ENCODE results near the gene THPO. TPM values are rescaled to one million over a fixed set of nuclear protein-coding genes. Genes with fewer than 3 reads are reported as not detected.
A peak's percentile ranks its signal among the peaks of the same experiment; 100 is the strongest.
"Not testable (repeated sequence)": the region's sequence is repeated elsewhere in the genome, so short reads cannot be mapped to it uniquely, and the experiment has no call there.

Gene THPO
- total RNA-seq, 2 donors from 2014 or later = 0.55 TPM; not detected in 1

GRCh38 chr3:184341925-184342324, 36.1 kb downstream of the THPO start:
- no peak for TF ChIP-seq CTCF (IDR thresholded peaks at IDR 0.05)

GRCh38 chr3:184339451-184340135, 38.4 kb downstream of the THPO start:
- Histone ChIP-seq H3K27ac (peak overlapping the region in 1 of 2 donors; percentile 99), H3K4me1 (peaks cover 0 to 47% of the 10 kb centered on the region in 2 donors), H3K36me3 (peaks cover 42% of the 10 kb centered on the region)
- DNase-seq (ENCODE audit: low spot score); H3K27me3 ChIP-seq; H3K9me3 ChIP-seq; H3K4me3 ChIP-seq: not testable (repeated sequence)

More at GRCh38 chr3:184341925-184342324, 36.1 kb downstream of the THPO start:
- no peaks in the 10 kb centered on the region for H3K27me3 ChIP-seq
- H3K27ac ChIP-seq = no peak overlapping the region
- peaks cover 0 to 43% of the 10 kb centered on the region in 2 donors for H3K4me1 ChIP-seq
- no peak for DNase-seq (ENCODE audit: low spot score)
- peaks cover 39% of the 10 kb centered on the region for H3K36me3 ChIP-seq
- no peaks in the 10 kb centered on the region for H3K9me3 ChIP-seq
- H3K4me3 ChIP-seq = no peak overlapping the region

GRCh38 chr3:184339001-184339400, 39.0 kb downstream of the THPO start:
- H3K9me3 ChIP-seq = no peaks in the 10 kb centered on the region
- TF ChIP-seq CTCF (IDR thresholded peaks at IDR 0.05) = no peak
- H3K36me3 ChIP-seq = peaks cover 43% of the 10 kb centered on the region
- DNase-seq (ENCODE audit: low spot score) = no peak
- H3K27ac ChIP-seq = peak overlapping the region; percentile 98 to 99
- peak overlapping the region in 1 of 2 donors; percentile 38 for H3K4me3 ChIP-seq
- H3K4me1 ChIP-seq = peaks cover 0 to 48% of the 10 kb centered on the region in 2 donors
- no peaks in the 10 kb centered on the region for H3K27me3 ChIP-seq

GRCh38 chr3:184338511-184338945, 39.5 kb downstream of the THPO start:
- peak overlapping the region; percentile 14 to 38 for H3K4me3 ChIP-seq
- H3K36me3 ChIP-seq = peaks cover 43% of the 10 kb centered on the region
- H3K27ac ChIP-seq = peak overlapping the region; percentile 98 to 99
- no peaks in the 10 kb centered on the region for H3K9me3 ChIP-seq
- no peak for TF ChIP-seq CTCF (IDR thresholded peaks at IDR 0.05)
- peak; percentile 92 for DNase-seq (ENCODE audit: low spot score)
- no peaks in the 10 kb centered on the region for H3K27me3 ChIP-seq
- H3K4me1 ChIP-seq = peaks cover 0 to 48% of the 10 kb centered on the region in 2 donors

GRCh38 chr3:184337981-184338380, 40.0 kb downstream of the THPO start:
- DNase-seq (ENCODE audit: low spot score) = no peak
- H3K27me3 ChIP-seq = no peaks in the 10 kb centered on the region
- no peaks in the 10 kb centered on the region for H3K9me3 ChIP-seq
- peak overlapping the region; percentile 98 to 99 for H3K27ac ChIP-seq
- H3K36me3 ChIP-seq = peaks cover 43% of the 10 kb centered on the region
- peaks cover 0 to 48% of the 10 kb centered on the region in 2 donors for H3K4me1 ChIP-seq
- no peak for TF ChIP-seq CTCF (IDR thresholded peaks at IDR 0.05)
- H3K4me3 ChIP-seq = peak overlapping the region; percentile 14 to 38

GRCh38 chr3:184337399-184337714, 40.6 kb downstream of the THPO start, which contains the start of gene FAM131A:
Gene FAM131A, plus strand, starts transcription at chr3:184337600. Its CDS starts 31 bp downstream, at chr3:184337631.
- H3K27me3 ChIP-seq = no peaks in the 10 kb centered on the region
- peak; percentile 87 for DNase-seq (ENCODE audit: low spot score)
- TF ChIP-seq CTCF (IDR thresholded peaks at IDR 0.05) = no peak
- H3K4me1 ChIP-seq = peaks cover 0 to 50% of the 10 kb centered on the region in 2 donors
- peak within 1 kb of the TSS; percentile 84 to 90 for H3K4me3 ChIP-seq
- H3K27ac ChIP-seq = peak within 1 kb of the TSS; percentile 98 to 99
- H3K9me3 ChIP-seq = no peaks in the 10 kb centered on the region
- H3K36me3 ChIP-seq = peaks cover 43% of the 10 kb centered on the region
